H1 (cell line): Measurements from ENCODE around the gene RPN2. TPM values are rescaled to one million over a fixed set of nuclear protein-coding genes. Genes with fewer than 3 reads are reported as not detected.

Experiments used
- CTCF ChIA-PET: fragments of 300-600 bp; sonication (Branson Sonifier 250); formaldehyde crosslinking; loops from one replicate; lab custom pipeline; 2021; ENCODE audit not compliant: partially characterized antibody; lab: Charles Lee
- POLR2A ChIA-PET: fragments of 300-600 bp; sonication (Branson Sonifier 250); formaldehyde crosslinking; loops from one replicate; lab custom pipeline; 2021; ENCODE audit warnings: inconsistent platforms; ENCODE audit not compliant: partially characterized antibody; lab: Charles Lee
- DNase-seq, 2 experiments: peaks; one replicate each; pipeline versions ENCODE4 v3.0.0 to v3.0.0-alpha.2; 2010 to 2022; ENCODE audit warnings: low spot score in 2 of 2, low read depth in 1 of 2, mixed read lengths in 1 of 2
- FAIRE-seq: peaks from 2 replicates; lab custom pipeline; 2011; peaks lifted over from hg19 to GRCh38; lab: Jason Lieb, UNC
- H2AFZ ChIP-seq: 2 replicates; pipeline ENCODE4 v1.8.1; 2012; ENCODE audit warnings: low read length, inconsistent platforms
- H2AK5ac ChIP-seq: 2 replicates; pipeline ENCODE4 v1.6.1; 2013; ENCODE audit warnings: low read depth, low read length
- H2BK120ac ChIP-seq: replicated peaks from 2 replicates; pipeline ENCODE3; 2013; ENCODE audit warnings: low read depth, low read length, inconsistent platforms
- H2BK12ac ChIP-seq: 2 replicates; pipeline ENCODE4 v1.6.1; 2013; ENCODE audit warnings: low read depth, low read length
- H2BK15ac ChIP-seq: 2 replicates; pipeline ENCODE4 v1.6.1; 2013; ENCODE audit warnings: low read length
- H2BK20ac ChIP-seq: 2 replicates; pipeline ENCODE4 v1.6.1; 2013; ENCODE audit warnings: low read length
- H2BK5ac ChIP-seq: 2 replicates; pipeline ENCODE4 v1.6.1; 2013; ENCODE audit warnings: low read depth, low read length
- H3K14ac ChIP-seq: 2 replicates; pipeline ENCODE4 v1.6.1; 2013; ENCODE audit warnings: inconsistent platforms; ENCODE audit not compliant: insufficient read length
- H3K18ac ChIP-seq: 2 replicates; pipeline ENCODE4 v1.6.1; 2013; ENCODE audit warnings: low read length; ENCODE audit errors: extremely low read depth
- H3K23ac ChIP-seq: 2 replicates; pipeline ENCODE4 v1.6.1; 2013; ENCODE audit warnings: inconsistent platforms; ENCODE audit not compliant: insufficient read length
- H3K23me2 ChIP-seq: 2 replicates; pipeline ENCODE4 v1.6.1; 2013; ENCODE audit warnings: low read depth, low read length
- H3K27ac ChIP-seq: 2 replicates; pipeline ENCODE4 v1.6.1; 2011; ENCODE audit warnings: low read depth, low read length, inconsistent platforms
- H3K27me3 ChIP-seq, 4 experiments: replicated peaks in 1 of 4; 1 replicate in 1 of 4; 2 replicates in 3 of 4; pipeline versions ENCODE4 v1.6.1 to v1.8.1; 2011 to 2013; ENCODE audit warnings: low read length in 3 of 4, mild to moderate bottlenecking in 3 of 4, inconsistent platforms in 2 of 4, mixed read lengths in 2 of 4, moderate library complexity in 1 of 4; ENCODE audit not compliant: control insufficient read depth in 3 of 4, insufficient read depth in 3 of 4; ENCODE audit errors: extremely low read depth in 1 of 4
- H3K36me3 ChIP-seq, 4 experiments: 2 replicates each; pipeline versions ENCODE4 v1.6.1 to v1.8.1; 2011 to 2013; ENCODE audit warnings: mild to moderate bottlenecking in 4 of 4, low read length in 3 of 4, moderate library complexity in 2 of 4, control low read depth in 1 of 4, inconsistent platforms in 1 of 4; ENCODE audit not compliant: insufficient read depth in 4 of 4, control insufficient read depth in 2 of 4
- H3K4ac ChIP-seq: replicated peaks from 2 replicates; pipeline ENCODE3; 2013; ENCODE audit warnings: low read length, low read depth, mixed read lengths, inconsistent platforms; ENCODE audit not compliant: insufficient read length
- H3K4me1 ChIP-seq, 4 experiments: replicated peaks in 1 of 4; 1 replicate in 1 of 4; 2 replicates in 3 of 4; pipeline versions ENCODE4 v1.6.1 to v1.8.1; 2011 to 2013; ENCODE audit warnings: low read length in 3 of 4, inconsistent platforms in 2 of 4, mixed read lengths in 1 of 4; ENCODE audit not compliant: insufficient read depth in 4 of 4, control insufficient read depth in 3 of 4
- H3K4me2 ChIP-seq, 2 experiments: 2 replicates each; pipeline versions ENCODE4 v1.6.1 to v1.8.1; 2011 to 2013; ENCODE audit warnings: low read depth in 2 of 2, low read length in 2 of 2, control low read depth in 1 of 2, inconsistent platforms in 1 of 2, mild to moderate bottlenecking in 1 of 2; ENCODE audit not compliant: insufficient read depth in 1 of 2
- H3K4me3 ChIP-seq, 4 experiments: fragments of 200-600, 300-600 bp in 1 of 4; sonication (generic), shearing (Covaris generic), sonication (Bioruptor Twin) in 1 of 4; 2 replicates each; pipeline versions ENCODE4 v1.5.1 to v1.8.1; 2011 to 2016; ENCODE audit warnings: low read length in 4 of 4, low read depth in 3 of 4, control low read depth in 2 of 4, inconsistent platforms in 2 of 4, mild to moderate bottlenecking in 2 of 4, mixed read lengths in 1 of 4, moderate library complexity in 1 of 4; ENCODE audit not compliant: insufficient read depth in 2 of 4; ENCODE audit errors: extremely low read depth in 1 of 4
- H3K56ac ChIP-seq: replicated peaks from 2 replicates; pipeline ENCODE3; 2013; ENCODE audit warnings: low read depth, mild to moderate bottlenecking, mixed read lengths, low read length, inconsistent platforms; ENCODE audit not compliant: insufficient read length
- H3K79me1 ChIP-seq: 2 replicates; pipeline ENCODE4 v1.6.1; 2013; ENCODE audit warnings: low read depth, low read length, control low read depth
- H3K79me2 ChIP-seq, 2 experiments: 2 replicates each; pipeline versions ENCODE4 v1.6.1 to v1.8.1; 2012 to 2013; ENCODE audit warnings: low read length in 2 of 2, mild to moderate bottlenecking in 2 of 2, inconsistent platforms in 1 of 2; ENCODE audit not compliant: insufficient read depth in 2 of 2, control insufficient read depth in 1 of 2
- H3K9ac ChIP-seq, 4 experiments: replicated peaks in 1 of 4; 1 replicate in 1 of 4; 2 replicates in 3 of 4; pipeline versions ENCODE4 v1.6.1 to v1.8.1; 2011 to 2013; ENCODE audit warnings: low read depth in 3 of 4, low read length in 3 of 4, control low read depth in 2 of 4, mild to moderate bottlenecking in 2 of 4, moderate library complexity in 2 of 4, inconsistent platforms in 1 of 4; ENCODE audit errors: extremely low read depth in 1 of 4
- H3K9me3 ChIP-seq, 2 experiments: 2 replicates each; pipeline versions ENCODE4 v1.6.1 to v1.8.1; 2012 to 2013; ENCODE audit warnings: mild to moderate bottlenecking in 2 of 2, moderate library complexity in 2 of 2, control low read depth in 1 of 2, inconsistent platforms in 1 of 2, low read depth in 1 of 2, low read length in 1 of 2, mixed read lengths in 1 of 2; ENCODE audit not compliant: insufficient read depth in 2 of 2
- H4K20me1 ChIP-seq, 2 experiments: replicated peaks in 1 of 2; 2 replicates each; pipeline versions ENCODE3 to v1.8.1; 2011 to 2013; ENCODE audit warnings: inconsistent platforms in 2 of 2, low read length in 2 of 2, mild to moderate bottlenecking in 1 of 2; ENCODE audit not compliant: insufficient read depth in 2 of 2, control insufficient read depth in 1 of 2
- H4K5ac ChIP-seq: 2 replicates; pipeline ENCODE4 v1.6.1; 2013; ENCODE audit warnings: low read length, low read depth, mixed read lengths, inconsistent platforms; ENCODE audit not compliant: insufficient read length
- H4K8ac ChIP-seq: 2 replicates; pipeline ENCODE4 v1.8.0; 2013; ENCODE audit warnings: mild to moderate bottlenecking, moderate library complexity, low read length, inconsistent platforms; ENCODE audit not compliant: insufficient read depth; ENCODE audit errors: extremely low read depth
- H4K91ac ChIP-seq: replicated peaks from 2 replicates; pipeline ENCODE3; 2013; ENCODE audit warnings: low read length, mixed read lengths, inconsistent platforms; ENCODE audit not compliant: insufficient read length
- E2F6 ChIP-seq: IDR thresholded peaks from 2 replicates; pipeline ENCODE4 v1.6.1; 2012; ENCODE audit warnings: inconsistent platforms
- MAFK ChIP-seq: IDR thresholded peaks from 2 replicates; pipeline ENCODE4 v1.6.1; 2012; ENCODE audit warnings: low read depth, mild to moderate bottlenecking, improper control_type of control experiment, low read length
- NANOG ChIP-seq: IDR thresholded peaks from 2 replicates; pipeline ENCODE4 v1.6.1; 2011; ENCODE audit warnings: low read length, low read depth, mild to moderate bottlenecking, inconsistent platforms; ENCODE audit not compliant: insufficient read depth, poor library complexity, severe bottlenecking
- RFX5 ChIP-seq: IDR thresholded peaks from 2 replicates; pipeline ENCODE4 v1.6.1; 2011; ENCODE audit warnings: low read depth, low read length, improper control_type of control experiment, borderline replicate concordance
- WGBS, 2 experiments: shearing (Covaris generic) in 1 of 2; methylation state at CpG; one replicate each; pipeline versions ENCODE4 v1.1.6 to v1.1.7; 2013 to 2015; ENCODE audit warnings: low lambda C conversion rate in 2 of 2, mixed read lengths in 2 of 2, inconsistent platforms in 1 of 2, low coverage in 1 of 2, missing lambda C conversion rate in 1 of 2; ENCODE audit not compliant: insufficient replicate concordance in 2 of 2, insufficient coverage in 1 of 2, insufficient read length in 1 of 2; ENCODE audit errors: extremely low coverage in 1 of 2, missing lambda C conversion rate in 1 of 2; 5-methylcytosine and 5-hydroxymethylcytosine counted together
- polyA plus RNA-seq, 7 experiments: library from polyadenylated mRNA; depleted of rRNA in 3 of 7; stranded (reverse) in 5 of 7; unstranded in 2 of 7; fragments of >200 nt in 5 of 7; fragments of 200-250 nt in 2 of 7; gene quantifications; 1 replicate in 5 of 7; 2 replicates in 1 of 7; 4 replicates in 1 of 7; pipeline versions ENCODE4 v1.2.1 to v1.2.3, GENCODE V29; 2011 to 2013; ENCODE audit warnings: missing spikeins in 2 of 7, mixed read lengths in 2 of 7
- total RNA-seq: library from RNA; stranded (reverse); fragmentation: NEBNext Ultra II Directional; extraction: Animal tissue kit (Norgen Biotek cat#: 25700); gene quantifications from 2 replicates; pipeline ENCODE4 v1.2.1, GENCODE V29; 2021

Gene RPN2
- total and polyA plus RNA-seq, 2 of the 8 experiments (the other 6 are each of a cell fraction or from before 2014, with no cell fraction given) = 236 to 379 TPM

GRCh38 chr20:37251825-37252477, 72.8 kb downstream of the RPN2 start:
- Histone ChIP-seq H2AFZ (no peak overlapping the region), H2BK120ac (no peak overlapping the region), H2BK20ac (peak overlapping the region; percentile 23), H3K14ac (no peak overlapping the region), H3K9ac (no peak overlapping the region), H3K56ac (no peak overlapping the region), H3K4ac (no peak overlapping the region), H3K79me1 (no peaks in the 10 kb centered on the region), H3K4me3 (no peak overlapping the region), H3K23ac (no peak overlapping the region), H2AK5ac (no peak overlapping the region), H4K5ac (peak overlapping the region; percentile 4), H3K27ac (no peak overlapping the region), H2BK5ac (no peak overlapping the region), H4K8ac (no peak overlapping the region), H3K23me2 (no peaks in the 10 kb centered on the region), H3K27me3 (no peaks in the 10 kb centered on the region), H2BK12ac (peak overlapping the region; percentile 82; the same call in 1 of the 2 replicates), H3K4me1 (peaks cover 0 to 15% (median 8%) of the 10 kb centered on the region in 4 experiments; a peak in 6 of 7 replicates), H2BK15ac (0 out of 2 replicates have a peak overlapping the region, but pooled peaks have one; percentile 5), H3K18ac (peak overlapping the region; percentile 81; the same call in 1 of the 2 replicates), H3K36me3 (no peaks in the 10 kb centered on the region), H3K79me2 (no peaks in the 10 kb centered on the region), H4K91ac (peak overlapping the region; percentile 22), H3K9me3 (peaks cover 0 to 5% of the 10 kb centered on the region in 2 experiments; a peak in 2 of 4 replicates), H4K20me1 (no peaks in the 10 kb centered on the region), H3K4me2 (peak overlapping the region in 1 of 2 experiments; percentile 1; a peak in 1 of 4 replicates)
- 70% methylated on average over 15 of the region's 15 CpGs; no CpG with 5 or more reads in 1 of the 2 experiments for WGBS, 2 experiments
- DNase-seq = no peak
- ChIA-PET CTCF (interaction anchor here (0.6 to 2.6 kb wide), 7 partner anchors 9 to 291 kb away, joined by 3 to 10 read pairs (median 4); no protein-coding TSS in a partner anchor), POLR2A (interaction anchor here (0.7 to 3.3 kb wide), 9 partner anchors 8 to 96 kb away, joined by 3 to 10 read pairs (median 4); no protein-coding TSS in a partner anchor)
- no peak for FAIRE-seq
- peak; percentile 68 for TF ChIP-seq NANOG
- peak; percentile 61 for TF ChIP-seq E2F6
- no peak for TF ChIP-seq MAFK
- no peak for TF ChIP-seq RFX5
